GM19035 (cell line): ENCODE measurements around the gene FUT3.

ENCODE experiments used
- ATAC-seq: cut with Tn5 transposase; IDR thresholded peaks from one replicate; pipeline ENCODE4 v1.9.1; 2021; ENCODE audit not compliant: unreplicated experiment

The FUT3 gene

GRCh38 chr19:5826531-5827341 lies 24.5 kb downstream of the FUT3 start:
- no peak for ATAC-seq

GRCh38 chr19:5825178-5825577 lies 26.1 kb downstream of the FUT3 start:
- ATAC-seq, result no peak

DNA sequence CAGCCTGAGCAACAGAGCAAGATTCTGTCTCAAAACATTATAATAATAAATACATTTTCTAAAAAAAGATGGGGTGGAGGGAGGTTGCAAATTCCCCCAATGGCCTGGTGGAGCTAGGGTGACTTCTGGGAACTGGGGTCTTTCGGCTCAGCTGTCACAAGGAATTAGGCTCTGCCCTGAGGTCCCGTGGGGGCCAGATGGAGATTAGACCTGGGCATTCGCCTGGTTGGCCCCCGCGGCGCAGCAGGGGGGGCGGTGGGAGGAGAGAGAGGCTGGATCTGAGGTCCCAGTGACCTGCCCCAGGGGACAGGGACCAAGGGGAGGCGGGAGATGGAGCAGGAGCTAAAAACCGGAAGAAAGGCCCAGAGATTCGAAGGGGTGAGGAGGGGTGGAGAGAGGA lies 26.5 kb downstream of the FUT3 start:
- no peak for ATAC-seq

DNA sequence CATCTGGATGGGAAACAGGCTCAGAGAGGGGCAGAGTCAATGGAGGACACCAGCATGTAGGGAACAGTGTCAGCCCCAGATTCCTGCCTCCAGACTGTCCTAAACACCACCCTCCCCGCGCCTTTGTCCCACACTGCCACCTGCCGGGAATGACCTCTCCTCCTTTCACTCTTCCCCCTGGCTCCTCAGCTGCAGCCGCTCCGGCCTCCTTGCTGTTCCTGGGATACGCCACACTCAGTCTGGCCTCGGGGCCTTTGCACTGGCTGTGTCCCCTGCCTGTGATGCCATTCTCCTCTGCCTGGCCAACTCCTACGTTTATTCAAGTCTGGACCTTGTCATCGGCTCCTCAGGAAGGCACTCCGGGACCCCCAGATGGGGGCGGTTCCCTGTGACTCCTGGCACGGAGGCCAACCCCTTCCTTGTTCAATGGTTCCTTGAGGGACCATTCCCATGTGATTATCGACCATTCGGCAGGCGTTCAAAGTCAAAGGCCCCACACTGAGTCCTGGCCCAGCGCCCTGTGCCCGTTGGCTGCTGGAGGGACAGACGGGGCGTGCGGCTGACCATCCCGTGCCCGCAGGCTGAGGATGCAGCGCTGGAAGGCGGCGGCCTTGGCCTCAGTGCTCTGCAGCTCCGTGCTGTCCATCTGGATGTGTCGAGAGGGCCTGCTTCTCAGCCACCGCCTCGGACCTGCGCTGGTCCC lies 27.5 kb downstream of the FUT3 start:
- ATAC-seq, result no peak

- ATAC-seq, result no peak
These were observed 28.9 kb downstream of the FUT3 start for GRCh38 chr19:5822181-5822844.

GRCh38 chr19:5821521-5822180 lies 29.6 kb downstream of the FUT3 start:
- no peak for ATAC-seq

GRCh38 chr19:5820785-5821184 lies 30.5 kb downstream of the FUT3 start:
- no peak for ATAC-seq

DNA sequence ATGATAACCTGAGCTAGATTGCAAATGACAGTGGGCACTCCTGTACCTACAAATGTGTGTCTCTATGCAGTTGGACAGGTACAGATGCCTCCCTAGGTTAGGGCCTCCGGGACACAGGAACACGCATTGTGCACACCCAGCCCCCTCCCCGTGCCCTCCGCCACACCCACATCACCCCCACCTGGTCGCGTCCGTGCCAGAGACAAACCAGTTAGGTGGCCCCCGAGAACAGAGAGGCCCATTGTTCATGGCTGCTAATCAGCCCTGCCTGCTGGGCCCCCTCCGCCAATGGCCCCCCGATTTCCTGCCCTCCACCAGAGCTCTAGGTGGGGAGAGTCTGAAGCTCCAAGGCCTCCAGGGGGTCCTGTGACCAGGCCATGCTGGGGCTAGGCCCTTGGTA lies 32.7 kb downstream of the FUT3 start:
- no peak for ATAC-seq

DNA sequence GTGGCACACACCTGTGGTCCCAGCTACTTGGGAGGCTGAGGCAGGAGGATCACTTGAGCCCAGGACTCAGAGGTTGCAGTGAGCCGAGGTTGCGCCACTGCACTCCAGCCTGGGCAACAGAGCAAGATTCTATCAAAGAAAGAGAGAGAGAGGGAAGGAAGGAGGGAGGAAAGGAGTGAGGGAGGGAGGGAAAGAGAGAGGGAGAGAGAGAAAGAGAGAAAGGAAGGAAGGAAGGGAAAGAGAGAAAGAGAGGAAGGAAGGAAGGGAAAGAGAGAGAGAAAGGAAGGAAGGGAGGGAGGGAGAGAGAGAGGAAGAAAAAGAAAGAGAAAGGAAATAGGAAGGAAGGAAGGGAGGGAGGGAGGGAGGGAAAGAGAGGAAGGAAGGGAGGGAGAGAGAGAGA lies 34.0 kb downstream of the FUT3 start:
- no peak for ATAC-seq

GRCh38 chr19:5814852-5815246 lies 36.4 kb downstream of the FUT3 start:
- no peak for ATAC-seq

DNA sequence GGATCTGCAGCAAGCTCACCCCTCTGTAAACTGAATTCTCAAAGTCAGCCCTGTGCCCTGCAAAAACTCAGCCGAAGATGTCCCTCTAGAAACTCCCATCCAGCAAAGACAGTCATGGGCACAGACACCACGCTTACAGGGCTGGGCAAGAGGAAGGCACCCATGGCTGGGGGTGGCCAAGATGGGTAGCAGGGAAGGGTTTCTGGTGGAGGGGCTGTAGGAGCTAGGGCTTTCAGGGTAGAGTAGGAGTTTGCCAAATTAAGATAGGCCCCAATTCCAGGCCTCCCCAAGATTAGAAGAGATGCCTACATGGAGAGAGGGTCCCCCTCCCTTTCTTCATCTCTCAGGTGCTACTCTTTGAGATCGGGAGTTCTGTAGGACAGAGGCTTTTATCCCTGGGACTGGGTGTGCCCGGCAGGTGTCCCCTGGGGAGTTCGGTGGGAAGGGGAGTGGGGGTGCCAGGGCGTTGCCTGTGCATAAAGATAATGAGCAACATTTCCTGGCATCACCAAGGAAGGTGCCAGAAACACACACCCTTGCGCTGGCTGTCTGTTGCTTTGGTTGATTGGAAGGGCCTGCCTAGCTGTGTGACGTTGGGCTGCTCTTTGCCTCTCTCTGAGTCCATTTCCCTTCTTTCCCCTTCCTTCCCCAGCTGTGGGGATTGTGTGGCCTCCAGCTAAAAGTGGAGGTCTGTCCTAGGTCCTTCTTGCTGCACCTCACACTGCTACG lies 37.0 kb downstream of the FUT3 start:
- no peak for ATAC-seq

DNA sequence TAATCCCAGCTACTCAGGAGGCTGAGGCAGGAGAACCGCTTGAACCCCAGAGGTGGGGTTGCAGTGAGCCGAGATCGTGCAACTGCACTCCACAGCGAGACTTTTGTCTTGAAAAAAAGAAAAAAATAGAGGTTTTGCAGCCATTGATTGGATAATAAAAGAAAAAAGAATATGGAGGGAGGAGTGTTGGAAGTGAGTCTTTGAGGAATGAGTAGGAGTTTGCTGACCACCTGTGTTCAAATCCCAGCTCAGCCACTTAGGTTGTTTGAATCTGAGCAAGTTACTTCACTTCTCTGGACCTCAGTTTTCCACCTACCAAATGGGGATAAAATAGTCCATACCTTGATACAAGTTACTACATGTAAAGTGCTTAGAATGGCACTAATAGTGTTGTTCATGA lies 40.1 kb downstream of the FUT3 start:
- ATAC-seq, result no peak

DNA sequence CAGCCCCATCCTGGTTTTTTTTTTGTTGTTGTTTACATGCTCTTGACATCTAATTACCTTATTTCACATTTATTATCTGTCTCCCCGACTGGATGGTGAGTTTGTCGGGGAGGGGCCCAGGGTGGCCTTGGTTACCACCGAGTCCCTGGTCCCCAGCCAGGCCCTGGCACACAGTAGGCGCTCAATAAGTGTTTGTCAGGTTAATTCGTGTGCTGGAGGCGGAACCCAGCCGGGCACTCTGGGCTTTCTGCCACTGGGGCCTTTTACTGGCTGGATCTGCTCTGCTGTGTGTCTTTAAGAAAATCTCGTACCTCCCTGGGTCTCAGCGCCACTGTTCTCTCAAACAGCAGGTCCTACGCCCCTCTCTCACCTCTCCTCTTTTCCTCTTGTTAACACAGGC lies 41.8 kb downstream of the FUT3 start:
- ATAC-seq, result no peak

GRCh38 chr19:5809053-5809452 lies 42.2 kb downstream of the FUT3 start:
- ATAC-seq, result no peak

DNA sequence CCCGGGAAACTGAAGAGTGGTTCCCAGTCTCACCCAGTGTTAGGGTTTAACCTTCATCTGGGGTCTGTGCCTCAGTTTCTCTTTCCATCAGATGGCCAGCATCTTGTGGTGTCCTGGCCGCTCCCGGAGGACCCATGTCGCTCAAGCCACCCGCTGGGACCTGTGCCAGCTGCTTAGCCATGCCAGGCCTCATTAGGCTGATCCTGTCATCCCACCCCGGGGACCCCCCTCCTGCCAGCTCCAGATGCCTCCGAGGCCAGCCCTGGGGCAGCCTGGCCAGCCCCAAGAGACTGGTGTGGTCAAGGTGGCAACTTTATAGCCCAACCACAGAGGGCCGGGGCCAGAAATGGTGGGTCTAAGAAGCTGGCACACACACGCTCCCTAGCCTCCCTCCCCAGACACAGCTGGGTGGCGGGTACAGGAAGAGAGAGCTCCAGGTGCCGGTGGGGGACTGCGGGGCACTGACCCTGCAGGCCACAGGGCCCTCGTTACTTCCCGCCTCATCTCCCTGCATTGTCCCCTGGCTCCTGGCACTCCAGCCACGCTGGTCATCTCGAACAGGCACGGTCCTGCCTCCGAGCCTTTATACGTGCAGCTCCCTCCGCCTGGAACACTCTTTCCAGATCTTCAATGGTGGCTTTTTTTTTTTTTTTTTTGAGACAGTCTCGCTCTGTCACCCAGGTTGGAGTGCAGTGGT lies 43.0 kb downstream of the FUT3 start:
- no peak for ATAC-seq

DNA sequence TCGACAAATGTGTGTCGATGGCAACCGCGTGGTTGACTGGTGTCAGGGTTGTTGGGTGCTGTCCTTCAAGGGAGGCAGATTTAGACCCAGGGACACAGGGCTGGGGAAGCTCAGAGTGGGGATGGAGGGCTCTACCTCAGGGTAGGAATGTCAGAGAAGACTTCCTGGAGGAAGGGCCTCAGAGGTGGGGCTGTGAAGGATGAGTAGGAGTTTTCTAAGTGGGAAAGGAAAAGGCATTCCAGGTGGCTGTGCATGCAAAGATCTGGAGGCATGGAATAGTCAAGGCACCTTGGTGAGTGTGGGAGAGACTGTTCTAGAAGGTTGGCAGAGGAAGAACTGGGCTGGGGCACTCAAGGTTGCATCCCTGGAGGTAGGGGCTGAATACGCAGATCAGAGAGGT lies 44.3 kb downstream of the FUT3 start:
- ATAC-seq, result no peak

- ATAC-seq, result no peak
These were observed 45.1 kb downstream of the FUT3 start for GRCh38 chr19:5806133-5806489.

GRCh38 chr19:5805462-5806132 lies 45.7 kb downstream of the FUT3 start:
- ATAC-seq, result no peak

- no peak for ATAC-seq
These were observed 46.5 kb downstream of the FUT3 start, which contains the start of gene NRTN for GRCh38 chr19:5804516-5805461. TSS of gene NRTN (plus strand) at chr19:5805067. CDS start at chr19:5824166, 19,099 bp downstream.
